Nephron progenitor cell (in vitro differentiated cells): ENCODE results near the gene KBTBD2.
"Not testable (repeated sequence)": the region's sequence is repeated elsewhere in the genome, so short reads cannot be mapped to it uniquely, and the experiment has no call there.

Experiments used
- DNase-seq: peaks from one replicate; pipeline ENCODE4 v3.0.0; 2021
- H3K27ac Mint-ChIP-seq: 2 replicates; pipeline ENCODE4 v1.8.0; 2021; ENCODE audit warnings: mild to moderate bottlenecking, moderate library complexity, mixed read lengths
- H3K27me3 Mint-ChIP-seq: 2 replicates; pipeline ENCODE4 v1.8.0; 2021; ENCODE audit warnings: mild to moderate bottlenecking, low read depth, mixed read lengths; ENCODE audit not compliant: poor library complexity
- H3K36me3 Mint-ChIP-seq: 2 replicates; pipeline ENCODE4 v1.8.0; 2021; ENCODE audit warnings: low read depth, mixed read lengths
- H3K4me1 Mint-ChIP-seq: 2 replicates; pipeline ENCODE4 v1.8.0; 2021; ENCODE audit warnings: mixed read lengths
- H3K4me3 Mint-ChIP-seq: 2 replicates; pipeline ENCODE4 v1.8.0; 2021; ENCODE audit warnings: mild to moderate bottlenecking, moderate library complexity, mixed read lengths
- H3K9me3 Mint-ChIP-seq: 2 replicates; pipeline ENCODE4 v1.8.0; 2021; ENCODE audit warnings: mild to moderate bottlenecking, moderate library complexity, mixed read lengths
- TF ChIP-seq, protein P1 (sequence below): fragments of 200-600 bp; sonication (generic); IDR thresholded peaks from 2 replicates; pipeline ENCODE4 v1.5.0; 2021; ENCODE audit warnings: antibody characterized with exemption

KBTBD2 gene

DNA sequence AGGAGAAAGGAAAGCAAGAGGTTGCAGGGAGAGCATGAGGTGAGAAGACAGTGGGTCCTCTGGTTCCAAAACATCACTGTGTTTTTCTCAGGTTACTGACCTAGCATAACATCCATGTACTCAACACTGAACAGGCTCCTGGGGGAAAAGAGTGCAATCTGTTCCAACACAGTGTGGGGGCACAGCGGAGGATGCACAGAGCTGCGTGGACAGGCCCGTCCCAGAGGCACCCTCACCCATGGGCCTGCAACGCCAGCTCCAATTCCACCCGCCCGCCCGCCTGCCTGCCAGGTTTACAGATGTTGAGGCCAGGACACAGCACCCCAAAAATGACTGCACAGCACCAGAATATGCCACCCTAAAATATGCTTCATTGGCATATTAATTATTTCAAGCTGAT lies 38.8 kb upstream of the KBTBD2 start:
- DNase-seq: no peak
- Mint-ChIP-seq H3K4me3 (no peak overlapping the region), H3K36me3 (peaks cover 72% of the 10 kb centered on the region), H3K27me3 (peaks cover 3% of the 10 kb centered on the region), H3K9me3 (no peaks in the 10 kb centered on the region), H3K4me1 (no peaks in the 10 kb centered on the region), H3K27ac (no peak overlapping the region)
- TF ChIP-seq, protein P1, sequence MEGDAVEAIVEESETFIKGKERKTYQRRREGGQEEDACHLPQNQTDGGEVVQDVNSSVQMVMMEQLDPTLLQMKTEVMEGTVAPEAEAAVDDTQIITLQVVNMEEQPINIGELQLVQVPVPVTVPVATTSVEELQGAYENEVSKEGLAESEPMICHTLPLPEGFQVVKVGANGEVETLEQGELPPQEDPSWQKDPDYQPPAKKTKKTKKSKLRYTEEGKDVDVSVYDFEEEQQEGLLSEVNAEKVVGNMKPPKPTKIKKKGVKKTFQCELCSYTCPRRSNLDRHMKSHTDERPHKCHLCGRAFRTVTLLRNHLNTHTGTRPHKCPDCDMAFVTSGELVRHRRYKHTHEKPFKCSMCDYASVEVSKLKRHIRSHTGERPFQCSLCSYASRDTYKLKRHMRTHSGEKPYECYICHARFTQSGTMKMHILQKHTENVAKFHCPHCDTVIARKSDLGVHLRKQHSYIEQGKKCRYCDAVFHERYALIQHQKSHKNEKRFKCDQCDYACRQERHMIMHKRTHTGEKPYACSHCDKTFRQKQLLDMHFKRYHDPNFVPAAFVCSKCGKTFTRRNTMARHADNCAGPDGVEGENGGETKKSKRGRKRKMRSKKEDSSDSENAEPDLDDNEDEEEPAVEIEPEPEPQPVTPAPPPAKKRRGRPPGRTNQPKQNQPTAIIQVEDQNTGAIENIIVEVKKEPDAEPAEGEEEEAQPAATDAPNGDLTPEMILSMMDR: no peak

DNA sequence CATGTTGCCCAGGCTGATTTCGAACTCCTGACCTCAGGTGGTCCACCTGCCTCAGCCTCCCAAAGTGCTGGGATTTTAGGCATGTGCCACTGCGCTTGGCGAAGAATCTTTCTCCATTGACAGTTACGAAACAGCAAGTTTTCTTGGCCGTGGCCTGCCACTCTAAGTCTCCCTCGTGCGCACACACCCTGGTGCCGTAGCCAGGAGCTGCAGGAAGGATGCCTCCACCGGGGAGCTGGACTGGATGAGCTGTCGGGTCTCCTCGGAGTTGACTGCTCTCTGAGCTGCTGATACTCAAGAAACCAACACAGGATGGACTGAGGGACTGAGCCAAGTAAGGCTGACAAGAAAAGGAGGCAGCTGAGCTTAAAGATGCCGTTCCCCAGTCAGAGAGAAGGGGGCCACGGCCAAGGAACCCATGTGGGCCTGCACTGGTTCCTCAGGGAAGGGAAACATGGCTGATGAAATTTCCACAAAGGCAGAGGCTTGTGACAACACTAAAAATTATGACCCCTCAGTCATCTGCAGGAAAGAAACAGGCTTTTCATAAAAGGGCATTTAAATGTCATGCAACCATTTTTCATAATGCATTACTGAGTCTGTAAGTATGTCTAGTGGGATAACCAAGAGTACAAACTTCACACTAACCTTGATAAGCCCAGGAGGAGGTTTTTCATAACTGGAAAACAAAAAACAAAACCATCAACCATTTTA lies 38.0 kb upstream of the KBTBD2 start:
- H3K27ac Mint-ChIP-seq: no peak overlapping the region
- no peaks in the 10 kb centered on the region for H3K9me3 Mint-ChIP-seq
- H3K4me3 Mint-ChIP-seq: no peak overlapping the region

DNA sequence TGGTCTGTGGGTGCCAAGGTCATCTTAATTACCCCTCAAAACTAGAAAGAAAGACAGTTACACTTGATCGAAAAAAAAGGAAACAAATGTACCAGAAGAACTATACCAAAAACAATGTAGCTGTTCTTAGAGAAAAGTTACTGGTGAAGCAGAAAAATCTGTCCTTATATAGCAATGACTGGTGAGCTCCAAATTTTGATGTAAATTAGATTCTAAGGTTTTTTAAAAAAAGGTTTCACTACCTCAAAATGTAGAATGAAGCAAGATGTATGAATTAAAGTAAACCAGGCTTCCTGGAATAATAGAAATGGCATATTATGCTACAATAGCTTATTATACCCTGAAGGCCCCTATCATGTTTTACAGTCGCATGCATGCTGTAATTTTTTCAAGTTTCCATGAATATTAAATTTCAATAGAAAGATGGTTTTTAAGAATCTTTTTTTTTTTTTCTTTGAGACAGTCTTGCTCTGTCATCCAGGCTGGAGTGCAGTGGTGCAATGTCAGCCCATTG lies 37.3 kb upstream of the KBTBD2 start:
- H3K36me3 Mint-ChIP-seq: peaks cover 80% of the 10 kb centered on the region

More for the DNA sequence above, 38.0 kb upstream of the KBTBD2 start:
- Mint-ChIP-seq H3K4me1 (no peaks in the 10 kb centered on the region), H3K27me3 (peaks cover 3% of the 10 kb centered on the region), H3K36me3 (peaks cover 79% of the 10 kb centered on the region)
- TF ChIP-seq, protein P1: no peak
- DNase-seq: no peak

GRCh38 chr7:32921896-32922295 lies 30.3 kb upstream of the KBTBD2 start:
- H3K4me3 Mint-ChIP-seq: no peak overlapping the region
- DNase-seq: no peak
- no peaks in the 10 kb centered on the region for H3K9me3 Mint-ChIP-seq
- TF ChIP-seq, protein P1: no peak
- H3K27me3 Mint-ChIP-seq: no peaks in the 10 kb centered on the region
- H3K27ac Mint-ChIP-seq: peak overlapping the region; percentile 68
- H3K36me3 Mint-ChIP-seq: peaks cover 68% of the 10 kb centered on the region
- no peaks in the 10 kb centered on the region for H3K4me1 Mint-ChIP-seq

More for the DNA sequence above, 37.3 kb upstream of the KBTBD2 start:
- TF ChIP-seq, protein P1: no peak
- DNase-seq: no peak
- Mint-ChIP-seq H3K4me3 (no peak overlapping the region), H3K27ac (no peak overlapping the region), H3K9me3 (no peaks in the 10 kb centered on the region), H3K27me3 (peaks cover 3% of the 10 kb centered on the region), H3K4me1 (no peaks in the 10 kb centered on the region)

DNA sequence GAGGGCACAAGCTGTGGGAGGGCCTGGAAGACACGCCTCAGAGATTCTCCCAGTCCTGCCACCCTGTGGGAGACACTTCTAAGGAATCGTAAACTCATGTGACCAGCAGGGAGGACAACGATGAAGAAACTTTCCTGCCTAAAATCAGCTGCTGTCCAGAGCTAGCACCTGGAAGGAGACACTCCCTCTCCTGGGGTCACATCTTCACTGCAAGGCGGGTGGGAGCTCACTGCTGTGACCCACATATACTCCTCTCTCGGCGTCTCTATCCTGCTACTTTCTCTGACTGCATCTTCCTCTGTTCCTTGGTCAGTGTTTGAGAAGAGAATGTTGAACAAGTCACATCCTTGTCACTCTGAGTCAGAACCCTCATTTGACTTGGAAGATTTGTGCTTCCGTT lies 25.4 kb upstream of the KBTBD2 start:
- H3K4me3 Mint-ChIP-seq, H3K9me3 Mint-ChIP-seq, H3K4me1 Mint-ChIP-seq, DNase-seq, H3K27me3 Mint-ChIP-seq: not testable (repeated sequence)
- Mint-ChIP-seq H3K36me3 (peaks cover 75% of the 10 kb centered on the region), H3K27ac (peak overlapping the region; percentile 78)

DNA sequence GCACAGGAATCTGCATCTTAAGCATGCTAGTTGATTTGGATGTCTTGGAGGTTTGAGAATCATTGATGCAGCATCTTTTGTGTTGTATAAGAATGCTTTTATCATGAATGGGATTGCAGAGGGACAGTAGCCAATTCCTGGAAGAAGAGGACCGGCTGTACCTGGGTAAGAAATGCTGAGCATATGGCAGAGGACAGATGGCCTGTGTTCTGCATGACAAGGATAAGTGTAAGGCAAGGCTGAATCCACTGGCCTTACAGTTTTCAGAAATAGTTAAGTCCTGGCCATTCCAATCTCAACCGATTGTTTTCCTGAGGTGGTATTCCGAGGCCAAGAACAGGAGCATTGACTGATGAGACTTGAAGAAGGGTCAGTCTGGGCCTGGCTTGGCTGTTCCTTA lies 24.4 kb upstream of the KBTBD2 start:
- H3K4me3 Mint-ChIP-seq: no peak overlapping the region
- no peak overlapping the region for H3K27ac Mint-ChIP-seq

More for the DNA sequence above, 24.4 kb upstream of the KBTBD2 start:
- no peak for DNase-seq
- Mint-ChIP-seq H3K9me3 (peaks cover 3% of the 10 kb centered on the region), H3K36me3 (peaks cover 68% of the 10 kb centered on the region), H3K4me1 (no peaks in the 10 kb centered on the region), H3K27me3 (peaks cover 6% of the 10 kb centered on the region)
- TF ChIP-seq, protein P1: no peak
